ENCODE data around the gene GALNT4.

GALNT4 gene

DNA sequence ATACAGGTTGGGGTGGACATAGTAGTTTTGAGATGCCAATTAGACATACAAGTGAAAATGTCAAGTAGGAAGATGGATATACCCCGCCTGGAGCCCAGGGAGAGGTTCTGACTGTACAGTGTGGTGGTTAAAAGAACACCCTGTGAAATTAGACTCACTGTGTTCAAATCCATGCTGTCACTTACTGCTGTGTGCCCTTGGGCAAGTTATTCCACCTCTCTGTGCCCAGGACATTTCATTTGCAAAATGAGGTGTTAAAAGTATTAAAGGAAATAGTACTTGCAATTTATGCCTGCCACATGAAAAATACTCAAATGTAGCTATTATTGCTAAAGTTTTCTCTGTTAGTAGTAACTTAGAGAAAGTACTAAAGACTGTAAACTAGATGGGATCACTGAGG is 18.5 kb downstream of the GALNT4 start:
- H3K9ac ChIP-seq (ENCODE audit: low read length), result no peak overlapping the region
- H3K9me3 ChIP-seq (ENCODE audit: control insufficient read depth, low read depth, low read length), result no peaks in the 10 kb centered on the region
- H3K36me3 ChIP-seq (ENCODE audit: control insufficient read depth, low read depth, low read length), result no peaks in the 10 kb centered on the region
- no peak overlapping the region for H3K27ac ChIP-seq (ENCODE audit: low read length)
- H3K27me3 ChIP-seq (ENCODE audit: control insufficient read depth, insufficient read depth, low read length), result no peaks in the 10 kb centered on the region
- no peaks in the 10 kb centered on the region for H3K4me1 ChIP-seq (ENCODE audit: control insufficient read depth, low read depth, low read length)
- H3K4me3 ChIP-seq (ENCODE audit: low read length), result no peak overlapping the region

DNA sequence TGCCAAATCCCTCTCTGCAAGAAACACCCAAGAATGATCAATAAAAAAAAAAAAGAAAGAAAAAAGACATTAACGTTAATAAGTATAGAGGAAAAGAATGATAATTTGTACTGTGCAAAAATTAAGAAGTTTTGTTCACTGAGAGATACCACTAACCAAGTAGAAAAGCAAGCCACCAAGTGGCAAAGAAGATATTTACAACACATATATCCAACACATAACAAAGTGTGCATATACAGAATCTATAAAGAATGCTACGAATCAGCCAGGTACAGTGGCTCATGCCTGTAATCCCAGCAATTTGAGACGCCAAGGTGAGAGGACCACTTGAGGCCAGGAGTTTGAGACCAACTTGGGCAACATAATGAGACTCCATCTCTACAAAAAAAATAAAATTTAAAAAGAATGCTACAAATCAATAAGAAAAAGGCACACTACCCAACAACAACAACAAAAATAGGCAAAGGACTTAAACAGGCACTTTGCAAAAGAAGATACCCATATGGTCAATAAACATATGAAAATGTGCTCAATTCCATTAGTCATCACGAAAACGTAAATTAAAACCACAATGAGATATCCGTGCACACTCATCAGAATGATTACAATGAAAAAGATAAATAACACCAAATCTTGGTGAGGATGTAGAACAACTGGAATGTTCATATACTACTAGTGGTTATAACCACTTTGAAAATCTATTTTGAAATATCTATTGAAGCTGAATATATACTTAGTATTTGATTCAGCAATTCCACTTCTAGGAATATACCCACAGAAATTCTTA is 19.8 kb downstream of the GALNT4 start:
- H3K9me3 ChIP-seq (ENCODE audit: control insufficient read depth, low read depth, low read length), result no peaks in the 10 kb centered on the region
- H3K4me3 ChIP-seq (ENCODE audit: low read length), result no peak overlapping the region
- no peaks in the 10 kb centered on the region for H3K36me3 ChIP-seq (ENCODE audit: control insufficient read depth, low read depth, low read length)
- no peak overlapping the region for H3K9ac ChIP-seq (ENCODE audit: low read length)
- H3K4me1 ChIP-seq (ENCODE audit: control insufficient read depth, low read depth, low read length), result no peaks in the 10 kb centered on the region
- H3K27me3 ChIP-seq (ENCODE audit: control insufficient read depth, insufficient read depth, low read length), result no peaks in the 10 kb centered on the region
- H3K27ac ChIP-seq (ENCODE audit: low read length), result no peak overlapping the region

DNA sequence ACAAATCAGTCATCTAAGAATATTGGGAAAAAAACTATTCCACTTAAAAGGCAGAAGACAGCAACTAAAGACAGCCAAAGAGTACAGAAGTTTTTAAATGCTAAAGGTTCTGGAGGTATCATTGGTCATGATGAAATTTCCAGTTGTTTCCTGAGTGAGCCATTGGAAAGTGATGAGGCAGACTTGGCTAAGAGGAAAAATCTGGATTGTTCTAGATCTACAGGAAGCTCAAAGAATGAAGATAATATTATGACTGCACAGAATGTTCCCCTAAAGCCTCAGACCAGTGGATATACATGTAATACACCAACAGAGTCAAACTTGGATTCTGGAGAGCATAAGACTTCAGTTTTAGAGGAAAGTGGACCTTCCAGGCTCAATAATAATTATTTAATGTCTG is 22.8 kb downstream of the GALNT4 start:
- Histone ChIP-seq H3K27me3 (ENCODE audit: control insufficient read depth, insufficient read depth, low read length) (no peaks in the 10 kb centered on the region), H3K4me1 (ENCODE audit: control insufficient read depth, low read depth, low read length) (peaks cover 4% of the 10 kb centered on the region), H3K9ac (ENCODE audit: low read length) (no peak overlapping the region), H3K4me3 (ENCODE audit: low read length) (no peak overlapping the region), H3K9me3 (ENCODE audit: control insufficient read depth, low read depth, low read length) (no peaks in the 10 kb centered on the region), H3K36me3 (ENCODE audit: control insufficient read depth, low read depth, low read length) (no peaks in the 10 kb centered on the region), H3K27ac (ENCODE audit: low read length) (no peak overlapping the region)

DNA sequence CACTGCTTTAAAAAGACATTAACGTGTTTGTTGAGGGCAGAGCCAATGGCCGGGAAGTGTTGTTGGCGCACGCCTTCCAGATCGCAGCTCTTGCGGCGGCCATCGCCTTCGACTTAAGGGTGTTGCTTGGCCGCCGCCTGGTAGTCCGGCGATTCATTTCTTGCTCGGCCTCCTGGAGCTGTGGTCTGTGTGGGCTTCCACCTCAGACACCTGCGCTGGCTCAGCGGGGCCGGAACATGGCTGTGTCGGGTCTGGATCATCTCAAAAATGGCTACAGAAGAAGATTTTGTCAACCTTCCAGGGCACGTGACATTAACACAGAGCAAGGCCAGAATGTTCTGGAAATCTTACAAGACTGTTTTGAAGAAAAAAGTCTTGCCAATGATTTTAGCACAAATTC is 24.7 kb downstream of the GALNT4 start:
- H3K9ac ChIP-seq (ENCODE audit: low read length), result no peak overlapping the region

DNA sequence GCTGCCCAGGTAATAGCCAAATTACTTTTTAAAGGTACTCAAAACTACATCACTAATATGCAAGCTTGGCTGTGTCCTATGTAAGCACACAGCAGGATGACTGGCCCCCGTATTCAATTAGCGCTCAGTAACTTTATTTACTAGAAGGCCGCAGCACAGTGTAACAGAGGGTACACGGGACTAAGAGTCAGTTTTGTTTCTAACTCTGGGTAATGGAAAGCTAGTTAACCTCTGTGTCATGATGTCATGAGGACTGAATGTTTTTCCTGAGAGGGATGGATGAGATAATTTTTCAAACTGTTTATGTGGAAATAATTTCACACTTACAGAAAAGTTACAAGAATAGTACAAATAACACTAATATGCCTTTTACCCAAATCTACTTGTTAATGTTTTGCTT is 27.1 kb downstream of the GALNT4 start:
- Histone ChIP-seq H3K36me3 (ENCODE audit: control insufficient read depth, low read depth, low read length) (no peaks in the 10 kb centered on the region), H3K27me3 (ENCODE audit: control insufficient read depth, insufficient read depth, low read length) (no peaks in the 10 kb centered on the region), H3K4me3 (ENCODE audit: low read length) (no peak overlapping the region), H3K27ac (ENCODE audit: low read length) (no peak overlapping the region), H3K4me1 (ENCODE audit: control insufficient read depth, low read depth, low read length) (peaks cover 4% of the 10 kb centered on the region), H3K9me3 (ENCODE audit: control insufficient read depth, low read depth, low read length) (no peaks in the 10 kb centered on the region), H3K9ac (ENCODE audit: low read length) (no peak overlapping the region)

More for the DNA sequence above, 24.7 kb downstream of the GALNT4 start:
- Histone ChIP-seq H3K9me3 (ENCODE audit: control insufficient read depth, low read depth, low read length) (no peaks in the 10 kb centered on the region), H3K4me1 (ENCODE audit: control insufficient read depth, low read depth, low read length) (peaks cover 4% of the 10 kb centered on the region), H3K4me3 (ENCODE audit: low read length) (no peak overlapping the region), H3K27me3 (ENCODE audit: control insufficient read depth, insufficient read depth, low read length) (no peaks in the 10 kb centered on the region), H3K27ac (ENCODE audit: low read length) (no peak overlapping the region), H3K36me3 (ENCODE audit: control insufficient read depth, low read depth, low read length) (no peaks in the 10 kb centered on the region)

DNA sequence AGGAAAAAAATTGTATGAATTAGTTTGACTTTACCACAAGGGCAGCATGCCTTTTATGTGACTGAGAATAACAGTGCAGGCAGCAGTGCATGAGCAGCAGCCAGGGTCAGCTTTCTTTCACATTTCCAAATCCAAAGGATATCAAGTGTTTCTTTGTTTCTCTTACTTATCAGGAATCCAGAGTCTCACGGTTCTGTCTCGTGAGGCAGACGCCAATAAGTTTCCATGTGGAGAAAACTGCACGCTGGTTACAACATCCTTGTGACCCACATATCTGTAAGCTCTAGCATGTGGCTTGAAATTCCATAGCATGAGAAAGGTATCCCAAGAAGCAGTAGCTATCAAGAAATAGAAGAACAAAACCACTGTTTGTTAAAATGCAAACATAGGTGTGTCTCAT is 27.6 kb downstream of the GALNT4 start:
- Histone ChIP-seq H3K4me3 (ENCODE audit: low read length) (no peak overlapping the region), H3K27ac (ENCODE audit: low read length) (no peak overlapping the region), H3K36me3 (ENCODE audit: control insufficient read depth, low read depth, low read length) (no peaks in the 10 kb centered on the region), H3K9ac (ENCODE audit: low read length) (no peak overlapping the region), H3K4me1 (ENCODE audit: control insufficient read depth, low read depth, low read length) (peaks cover 4% of the 10 kb centered on the region), H3K27me3 (ENCODE audit: control insufficient read depth, insufficient read depth, low read length) (no peaks in the 10 kb centered on the region), H3K9me3 (ENCODE audit: control insufficient read depth, low read depth, low read length) (no peaks in the 10 kb centered on the region)

DNA sequence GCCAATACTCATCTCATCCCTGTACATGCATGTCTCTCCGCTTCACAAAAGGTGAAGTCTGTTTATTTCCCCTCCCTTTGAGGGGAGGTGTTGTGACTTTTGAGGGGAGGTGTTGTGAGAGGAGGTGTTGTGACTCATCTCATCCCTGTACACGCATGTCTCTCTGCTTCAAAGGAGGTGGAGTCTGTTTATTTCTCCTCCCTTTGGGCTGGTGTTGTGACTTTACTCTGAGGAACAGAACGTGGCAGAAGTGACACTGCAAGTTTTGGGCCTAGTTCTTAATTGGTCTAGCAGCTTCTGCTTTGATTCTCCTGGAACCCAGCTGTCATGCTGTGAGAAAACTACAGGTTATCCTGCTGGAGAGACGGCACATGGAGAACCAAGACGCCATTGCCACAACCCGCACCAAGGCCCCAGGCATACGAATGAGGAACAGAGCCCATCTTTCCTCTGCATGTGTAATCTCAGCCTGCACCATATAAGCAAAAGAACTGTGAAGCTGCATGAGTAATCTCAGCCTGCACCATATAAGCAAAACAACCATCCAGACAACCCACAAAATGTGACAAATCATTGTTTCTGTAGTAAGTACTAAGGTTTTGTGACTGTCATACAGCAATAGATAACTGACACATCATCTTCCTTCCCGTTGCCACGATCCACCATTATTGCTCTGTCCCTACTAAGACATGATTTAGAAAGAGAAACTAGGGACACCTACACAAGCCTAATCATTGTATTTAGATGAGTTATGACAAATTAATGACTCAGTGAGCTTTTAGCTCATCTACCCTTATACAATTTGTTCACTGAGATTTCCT is 30.0 kb downstream of the GALNT4 start:
- peaks cover 4% of the 10 kb centered on the region for H3K4me1 ChIP-seq (ENCODE audit: control insufficient read depth, low read depth, low read length)
- H3K27ac ChIP-seq (ENCODE audit: low read length), result no peak overlapping the region
- no peak overlapping the region for H3K9ac ChIP-seq (ENCODE audit: low read length)
- H3K4me3 ChIP-seq (ENCODE audit: low read length), result no peak overlapping the region
- H3K9me3 ChIP-seq (ENCODE audit: control insufficient read depth, low read depth, low read length), result no peaks in the 10 kb centered on the region
- H3K27me3 ChIP-seq (ENCODE audit: control insufficient read depth, insufficient read depth, low read length), result no peaks in the 10 kb centered on the region
- no peaks in the 10 kb centered on the region for H3K36me3 ChIP-seq (ENCODE audit: control insufficient read depth, low read depth, low read length)

DNA sequence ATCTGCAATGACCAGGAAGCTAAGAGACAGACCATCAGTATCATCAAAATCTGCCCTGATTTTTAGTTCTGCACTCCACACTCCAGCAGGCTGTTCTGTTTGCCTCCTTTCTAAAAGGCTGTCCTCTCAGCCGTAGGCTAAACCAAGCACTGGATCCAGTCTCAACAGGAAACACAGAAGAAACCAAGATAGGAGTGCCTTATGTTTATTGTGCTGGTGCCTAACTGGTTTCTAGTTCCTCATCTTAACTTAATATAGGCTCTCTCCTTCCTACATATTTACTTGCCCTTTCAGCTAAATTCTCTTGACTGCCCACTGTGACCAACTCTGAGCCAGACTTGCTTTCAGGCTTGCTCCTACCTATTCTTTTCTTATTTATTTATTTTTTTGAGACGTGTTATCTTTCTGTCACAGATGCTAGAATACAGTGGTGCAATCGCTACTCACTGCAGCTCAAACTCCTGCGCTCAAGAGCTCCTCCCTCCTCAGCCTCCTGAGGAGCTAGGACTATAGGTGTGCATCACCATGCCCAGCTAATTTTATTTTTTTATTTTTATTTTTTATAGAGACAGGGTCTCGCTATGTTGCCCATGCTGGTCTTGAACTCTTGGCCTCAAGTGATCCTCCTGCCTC is 30.8 kb downstream of the GALNT4 start:
- Histone ChIP-seq H3K4me1 (ENCODE audit: control insufficient read depth, low read depth, low read length) (peaks cover 4% of the 10 kb centered on the region), H3K27ac (ENCODE audit: low read length) (no peak overlapping the region), H3K36me3 (ENCODE audit: control insufficient read depth, low read depth, low read length) (no peaks in the 10 kb centered on the region)

DNA sequence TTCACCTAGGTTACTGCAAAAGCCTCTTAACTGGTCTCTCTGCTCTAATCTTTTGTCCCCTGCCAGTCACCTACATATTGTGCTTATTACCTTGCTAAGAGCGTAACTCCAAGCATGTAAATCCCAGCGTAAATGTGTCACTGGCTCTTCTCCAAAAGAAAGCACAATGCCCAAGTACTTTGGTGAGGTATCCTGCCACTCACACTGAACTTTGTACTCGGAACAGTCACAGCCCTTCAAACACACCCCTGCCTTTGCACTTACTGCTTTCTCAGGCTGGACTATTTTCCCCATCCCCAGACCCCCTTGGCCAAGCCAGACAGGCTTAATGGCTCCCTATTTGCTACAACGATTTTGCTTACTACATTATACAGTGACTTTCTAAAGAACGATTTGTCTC is 31.7 kb downstream of the GALNT4 start:
- Histone ChIP-seq H3K9me3 (ENCODE audit: control insufficient read depth, low read depth, low read length) (no peaks in the 10 kb centered on the region), H3K27me3 (ENCODE audit: control insufficient read depth, insufficient read depth, low read length) (no peaks in the 10 kb centered on the region), H3K27ac (ENCODE audit: low read length) (no peak overlapping the region), H3K9ac (ENCODE audit: low read length) (no peak overlapping the region), H3K4me1 (ENCODE audit: control insufficient read depth, low read depth, low read length) (peaks cover 4% of the 10 kb centered on the region), H3K36me3 (ENCODE audit: control insufficient read depth, low read depth, low read length) (no peaks in the 10 kb centered on the region), H3K4me3 (ENCODE audit: low read length) (no peak overlapping the region)

More for the DNA sequence above, 30.8 kb downstream of the GALNT4 start:
- H3K9me3 ChIP-seq (ENCODE audit: control insufficient read depth, low read depth, low read length), result no peaks in the 10 kb centered on the region
- H3K9ac ChIP-seq (ENCODE audit: low read length), result no peak overlapping the region
- no peak overlapping the region for H3K4me3 ChIP-seq (ENCODE audit: low read length)
- H3K27me3 ChIP-seq (ENCODE audit: control insufficient read depth, insufficient read depth, low read length), result no peaks in the 10 kb centered on the region

DNA sequence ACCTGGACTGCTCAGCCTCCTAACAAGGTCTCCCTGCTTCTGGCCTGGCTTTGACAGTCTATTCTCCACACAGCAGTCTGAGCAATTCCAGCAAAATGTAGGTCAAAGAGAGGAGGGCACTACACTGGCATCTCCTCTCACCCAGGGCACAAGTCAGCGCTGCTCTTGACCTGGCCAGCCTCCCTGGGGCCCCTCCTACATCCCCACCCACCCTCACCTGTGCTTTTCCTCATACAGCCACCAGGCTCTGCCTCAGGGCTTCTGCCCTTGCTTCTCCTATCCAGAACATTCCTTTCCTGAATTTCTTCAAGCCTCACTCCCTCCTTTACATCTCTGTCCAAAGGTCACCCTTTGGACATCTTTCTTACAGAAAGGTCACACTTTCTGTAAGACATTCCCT is 33.7 kb downstream of the GALNT4 start:
- Histone ChIP-seq H3K27me3 (ENCODE audit: control insufficient read depth, insufficient read depth, low read length) (no peaks in the 10 kb centered on the region), H3K36me3 (ENCODE audit: control insufficient read depth, low read depth, low read length) (no peaks in the 10 kb centered on the region), H3K4me3 (ENCODE audit: low read length) (no peak overlapping the region), H3K27ac (ENCODE audit: low read length) (no peak overlapping the region), H3K9me3 (ENCODE audit: control insufficient read depth, low read depth, low read length) (no peaks in the 10 kb centered on the region), H3K4me1 (ENCODE audit: control insufficient read depth, low read depth, low read length) (peaks cover 7% of the 10 kb centered on the region), H3K9ac (ENCODE audit: low read length) (no peak overlapping the region)

DNA sequence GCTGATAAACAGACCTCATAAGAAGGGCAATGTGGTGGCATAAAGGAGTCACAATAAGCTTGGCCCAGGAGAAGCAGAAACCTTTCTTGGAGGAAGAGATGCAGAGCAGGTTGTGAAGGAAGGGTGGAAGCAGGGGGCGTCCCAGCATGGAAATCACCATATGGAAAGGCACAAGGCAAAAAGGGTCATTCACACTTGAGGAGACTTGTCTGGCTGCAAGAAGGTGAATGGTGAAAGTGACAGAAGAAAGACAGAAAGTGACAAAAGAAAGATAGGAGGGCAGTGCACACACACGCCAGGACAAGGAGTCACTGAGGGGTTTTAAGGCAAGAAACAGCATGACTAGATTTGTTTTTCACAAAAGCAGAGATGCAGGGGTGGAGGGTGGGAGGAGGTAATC is 38.3 kb downstream of the GALNT4 start:
- H3K9ac ChIP-seq (ENCODE audit: low read length), result no peak overlapping the region
- no peaks in the 10 kb centered on the region for H3K9me3 ChIP-seq (ENCODE audit: control insufficient read depth, low read depth, low read length)
- H3K36me3 ChIP-seq (ENCODE audit: control insufficient read depth, low read depth, low read length), result no peaks in the 10 kb centered on the region
- H3K4me3 ChIP-seq (ENCODE audit: low read length), result no peak overlapping the region
- peaks cover 7% of the 10 kb centered on the region for H3K4me1 ChIP-seq (ENCODE audit: control insufficient read depth, low read depth, low read length)
- no peaks in the 10 kb centered on the region for H3K27me3 ChIP-seq (ENCODE audit: control insufficient read depth, insufficient read depth, low read length)
- no peak overlapping the region for H3K27ac ChIP-seq (ENCODE audit: low read length)
